Fibroblast of pulmonary artery (primary cell): Measurements from ENCODE around the gene ID2.

Experiments used
- DNase-seq: peaks from one replicate; pipeline ENCODE4 v3.0.0-alpha.2; 2010; ENCODE audit warnings: low read depth
- H3K4me3 ChIP-seq: replicated peaks from 2 replicates; pipeline ENCODE4 v1.5.1; 2011; ENCODE audit warnings: low read depth, mild to moderate bottlenecking, control low read depth, low read length, moderate library complexity
- TF ChIP-seq, protein P1 (sequence below): IDR thresholded peaks from 2 replicates; pipeline ENCODE4 v1.5.1; 2011; ENCODE audit warnings: mild to moderate bottlenecking, control low read depth, low read length, inconsistent platforms; ENCODE audit errors: missing control alignments

ID2 gene

GRCh38 chr2:8699839-8700238, 18.0 kb downstream of the ID2 start:
- H3K4me3 ChIP-seq, result no peak overlapping the region
- TF ChIP-seq, protein P1, sequence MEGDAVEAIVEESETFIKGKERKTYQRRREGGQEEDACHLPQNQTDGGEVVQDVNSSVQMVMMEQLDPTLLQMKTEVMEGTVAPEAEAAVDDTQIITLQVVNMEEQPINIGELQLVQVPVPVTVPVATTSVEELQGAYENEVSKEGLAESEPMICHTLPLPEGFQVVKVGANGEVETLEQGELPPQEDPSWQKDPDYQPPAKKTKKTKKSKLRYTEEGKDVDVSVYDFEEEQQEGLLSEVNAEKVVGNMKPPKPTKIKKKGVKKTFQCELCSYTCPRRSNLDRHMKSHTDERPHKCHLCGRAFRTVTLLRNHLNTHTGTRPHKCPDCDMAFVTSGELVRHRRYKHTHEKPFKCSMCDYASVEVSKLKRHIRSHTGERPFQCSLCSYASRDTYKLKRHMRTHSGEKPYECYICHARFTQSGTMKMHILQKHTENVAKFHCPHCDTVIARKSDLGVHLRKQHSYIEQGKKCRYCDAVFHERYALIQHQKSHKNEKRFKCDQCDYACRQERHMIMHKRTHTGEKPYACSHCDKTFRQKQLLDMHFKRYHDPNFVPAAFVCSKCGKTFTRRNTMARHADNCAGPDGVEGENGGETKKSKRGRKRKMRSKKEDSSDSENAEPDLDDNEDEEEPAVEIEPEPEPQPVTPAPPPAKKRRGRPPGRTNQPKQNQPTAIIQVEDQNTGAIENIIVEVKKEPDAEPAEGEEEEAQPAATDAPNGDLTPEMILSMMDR, result no peak
- no peak for DNase-seq

GRCh38 chr2:8701681-8702379, 20.0 kb downstream of the ID2 start:
- TF ChIP-seq, protein P1, result no peak
- no peak for DNase-seq
- H3K4me3 ChIP-seq, result no peak overlapping the region

GRCh38 chr2:8704906-8705305, 23.1 kb downstream of the ID2 start:
- TF ChIP-seq, protein P1, result no peak
- no peak for DNase-seq
- H3K4me3 ChIP-seq, result no peak overlapping the region

- TF ChIP-seq, protein P1, result no peak
- no peak overlapping the region for H3K4me3 ChIP-seq
- no peak for DNase-seq
These were observed 27.8 kb downstream of the ID2 start for GRCh38 chr2:8709611-8710010.

- no peak overlapping the region for H3K4me3 ChIP-seq
- DNase-seq, result no peak
- TF ChIP-seq, protein P1, result no peak
These were observed 29.1 kb downstream of the ID2 start for GRCh38 chr2:8710951-8711350.

DNA sequence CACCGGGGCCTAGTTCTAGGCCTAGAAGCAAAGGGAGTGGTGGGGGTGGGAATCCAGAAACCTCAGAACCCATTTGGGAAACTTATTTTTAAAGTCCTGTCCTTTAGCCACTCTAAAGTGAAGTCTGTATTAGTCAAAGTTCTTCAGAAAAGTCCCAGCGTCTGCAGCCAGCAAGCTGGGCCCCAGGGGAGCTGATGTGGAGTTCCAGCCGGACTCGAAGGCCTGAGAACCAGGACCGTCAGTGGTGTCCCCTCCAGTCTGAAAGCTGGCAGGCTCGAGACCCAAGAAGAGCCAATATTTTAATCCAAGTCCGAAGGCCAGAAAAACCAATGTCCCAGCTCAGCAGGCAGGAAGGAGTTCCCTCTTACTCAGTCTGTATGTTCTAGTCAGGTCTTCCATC, 32.4 kb downstream of the ID2 start:
- no peak overlapping the region for H3K4me3 ChIP-seq
- TF ChIP-seq, protein P1, result no peak
- DNase-seq, result no peak

DNA sequence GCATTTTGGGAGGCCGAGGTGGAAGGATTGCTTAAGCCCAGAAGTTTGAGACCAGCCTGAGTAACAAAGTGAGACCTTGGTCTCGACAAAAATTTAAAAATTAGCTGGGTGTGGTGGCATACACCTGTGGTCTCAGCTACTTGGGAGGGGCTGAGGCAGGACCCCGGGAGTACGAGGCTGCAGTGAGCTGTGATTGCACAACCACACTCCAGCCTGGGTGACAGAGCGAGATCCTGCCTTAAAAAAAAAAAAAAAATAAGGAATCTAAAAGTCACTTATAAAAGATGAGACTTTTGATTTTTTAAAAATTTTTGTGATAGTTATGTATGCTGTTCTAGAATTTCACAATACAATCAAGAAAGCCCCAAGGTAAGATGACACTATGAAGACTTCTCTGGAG, 33.1 kb downstream of the ID2 start:
- DNase-seq, result no peak
- no peak overlapping the region for H3K4me3 ChIP-seq
- TF ChIP-seq, protein P1, result no peak
